ENCODE results near the gene PRG2.

The PRG2 gene, protein sequence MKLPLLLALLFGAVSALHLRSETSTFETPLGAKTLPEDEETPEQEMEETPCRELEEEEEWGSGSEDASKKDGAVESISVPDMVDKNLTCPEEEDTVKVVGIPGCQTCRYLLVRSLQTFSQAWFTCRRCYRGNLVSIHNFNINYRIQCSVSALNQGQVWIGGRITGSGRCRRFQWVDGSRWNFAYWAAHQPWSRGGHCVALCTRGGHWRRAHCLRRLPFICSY

DNA sequence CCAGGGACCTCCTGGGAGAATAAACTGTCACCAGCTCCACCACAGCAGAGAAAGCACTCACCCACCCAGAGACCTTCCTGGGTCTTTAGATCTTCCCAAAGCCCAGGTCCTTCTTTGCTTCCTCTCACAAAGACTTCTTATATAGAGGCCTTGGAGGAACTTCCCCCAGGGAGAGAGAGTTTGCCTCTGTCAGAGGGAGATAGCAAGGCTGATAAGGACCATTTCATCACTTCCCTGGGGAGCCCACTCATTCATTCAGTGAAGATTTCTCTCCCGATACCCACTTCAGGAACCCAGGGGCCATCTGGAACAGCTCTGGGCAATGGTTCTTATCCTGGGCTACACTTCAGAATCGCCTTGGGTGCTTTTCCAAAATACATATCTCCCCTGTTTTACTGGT, at the start of gene PRG2:
TSS of gene PRG2 (minus strand) at position 116 of the 400 bp plus-strand sequence. CDS start 706 bp downstream, outside the sequence.
- no peaks in the 10 kb centered on the region for H3F3A ChIP-seq (ENCODE audit: insufficient read depth)
- no peak within 1 kb of the TSS for H3K27ac ChIP-seq (ENCODE audit: low read depth, low read length)
- no peak within 1 kb of the TSS for H3K9ac ChIP-seq (ENCODE audit: low read length)
- no peaks in the 10 kb centered on the region for H3K9me2 ChIP-seq (replicated peaks; ENCODE audit: insufficient read depth, low read length)
- no peaks in the 10 kb centered on the region for H3K79me2 ChIP-seq (ENCODE audit: insufficient read depth, low read length)
- H2AFZ ChIP-seq (ENCODE audit: low read depth, low read length, severe bottlenecking) = no peak within 1 kb of the TSS
- no peaks in the 10 kb centered on the region for H4K20me1 ChIP-seq (ENCODE audit: low read depth, low read length)
- no peaks in the 10 kb centered on the region for H3K36me3 ChIP-seq (ENCODE audit: low read length)
- no peaks in the 10 kb centered on the region for H3K9me3 ChIP-seq (ENCODE audit: insufficient read depth, low read length)
- no peak for TF ChIP-seq EZH2phosphoT487 (conservative IDR thresholded peaks at IDR 0.05; ENCODE audit: low read length)
- TF ChIP-seq, protein P1, sequence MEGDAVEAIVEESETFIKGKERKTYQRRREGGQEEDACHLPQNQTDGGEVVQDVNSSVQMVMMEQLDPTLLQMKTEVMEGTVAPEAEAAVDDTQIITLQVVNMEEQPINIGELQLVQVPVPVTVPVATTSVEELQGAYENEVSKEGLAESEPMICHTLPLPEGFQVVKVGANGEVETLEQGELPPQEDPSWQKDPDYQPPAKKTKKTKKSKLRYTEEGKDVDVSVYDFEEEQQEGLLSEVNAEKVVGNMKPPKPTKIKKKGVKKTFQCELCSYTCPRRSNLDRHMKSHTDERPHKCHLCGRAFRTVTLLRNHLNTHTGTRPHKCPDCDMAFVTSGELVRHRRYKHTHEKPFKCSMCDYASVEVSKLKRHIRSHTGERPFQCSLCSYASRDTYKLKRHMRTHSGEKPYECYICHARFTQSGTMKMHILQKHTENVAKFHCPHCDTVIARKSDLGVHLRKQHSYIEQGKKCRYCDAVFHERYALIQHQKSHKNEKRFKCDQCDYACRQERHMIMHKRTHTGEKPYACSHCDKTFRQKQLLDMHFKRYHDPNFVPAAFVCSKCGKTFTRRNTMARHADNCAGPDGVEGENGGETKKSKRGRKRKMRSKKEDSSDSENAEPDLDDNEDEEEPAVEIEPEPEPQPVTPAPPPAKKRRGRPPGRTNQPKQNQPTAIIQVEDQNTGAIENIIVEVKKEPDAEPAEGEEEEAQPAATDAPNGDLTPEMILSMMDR (IDR thresholded peaks at IDR 0.05; ENCODE audit: insufficient read depth, low read length, poor library complexity, severe bottlenecking) = no peak
- H3K27me3 ChIP-seq (ENCODE audit: low read length) = no peaks in the 10 kb centered on the region
- no peak within 1 kb of the TSS for H3K4me2 ChIP-seq (ENCODE audit: low read depth, low read length, poor library complexity, severe bottlenecking)
- H3K4me3 ChIP-seq (ENCODE audit: insufficient read depth, low read length, poor library complexity, severe bottlenecking) = no peak within 1 kb of the TSS

DNA sequence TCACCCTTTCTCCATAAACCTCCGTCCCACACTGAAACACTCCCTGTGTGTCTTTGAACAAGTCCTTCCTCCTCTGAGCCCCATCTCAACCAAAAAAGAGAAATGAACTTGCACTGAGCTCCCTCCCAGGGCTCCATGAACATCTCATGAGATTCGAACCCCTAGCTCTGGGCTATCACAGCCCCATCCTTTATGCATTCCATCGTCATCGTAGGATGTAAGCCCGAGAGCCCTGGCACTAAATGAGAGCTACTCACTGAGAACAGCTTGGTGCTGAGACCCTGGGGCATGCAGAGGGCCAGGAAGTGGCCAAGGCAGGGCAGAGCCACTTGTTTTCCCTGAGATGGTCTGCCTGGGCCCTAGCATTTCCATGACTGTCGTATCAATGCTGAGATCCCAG, 49.3 kb upstream of the PRG2 start:
- Histone ChIP-seq H3K9me3 (ENCODE audit: insufficient read depth, low read length) (no peaks in the 10 kb centered on the region), H3K27ac (ENCODE audit: low read depth, low read length) (no peak overlapping the region)

DNA sequence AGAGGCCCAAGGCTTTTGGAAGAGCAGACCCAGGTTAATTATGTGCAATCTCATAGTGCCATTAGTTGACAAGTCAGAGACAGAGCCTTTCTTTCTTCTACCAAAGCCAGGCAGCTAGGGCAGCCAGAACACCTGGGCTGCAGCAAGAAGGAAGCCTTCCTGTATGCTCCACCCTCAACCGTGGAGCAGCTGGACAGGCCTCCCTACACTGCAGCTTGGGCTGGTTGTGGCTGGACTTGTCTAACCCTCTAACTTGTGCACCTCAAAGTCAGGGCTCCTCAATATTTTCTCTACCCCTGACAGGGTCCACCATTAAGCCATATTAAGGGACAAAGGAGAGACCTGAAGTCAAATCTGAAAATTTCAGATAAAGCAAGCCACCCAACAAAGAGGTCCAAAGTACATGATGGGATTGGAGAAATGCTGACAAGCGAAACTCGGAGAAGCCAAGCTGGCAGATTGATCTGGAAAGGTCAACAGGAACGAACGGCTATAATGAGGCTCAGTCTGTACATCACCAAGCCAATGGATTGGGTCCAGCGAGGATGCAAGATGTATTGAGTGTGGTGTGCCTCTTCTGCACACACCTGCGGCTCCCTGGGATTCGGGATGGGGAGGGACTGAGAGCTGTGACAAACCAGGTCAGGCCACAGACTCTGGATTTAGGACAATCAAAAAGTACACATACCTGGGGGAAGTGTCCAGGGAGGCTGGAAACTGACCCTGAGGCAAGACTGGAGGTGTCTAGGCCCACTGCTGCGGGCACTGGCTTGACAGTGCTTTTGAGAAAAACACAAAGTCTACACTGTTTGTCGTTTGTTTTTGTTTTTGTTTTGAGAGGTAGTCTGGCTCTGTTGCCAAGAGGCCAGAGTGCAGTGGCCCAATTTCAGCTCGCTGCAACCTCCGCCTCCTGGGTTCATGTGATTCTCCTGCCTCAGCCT, 48.2 kb upstream of the PRG2 start:
- no peak overlapping the region for H3K27ac ChIP-seq (ENCODE audit: low read depth, low read length)
- H3K4me3 ChIP-seq (ENCODE audit: insufficient read depth, low read length, poor library complexity, severe bottlenecking) = no peak overlapping the region
- no peaks in the 10 kb centered on the region for H3K79me2 ChIP-seq (ENCODE audit: insufficient read depth, low read length)
- H4K20me1 ChIP-seq (ENCODE audit: low read depth, low read length) = no peaks in the 10 kb centered on the region
- H3K27me3 ChIP-seq (ENCODE audit: low read length) = no peaks in the 10 kb centered on the region
- TF ChIP-seq EZH2phosphoT487 (conservative IDR thresholded peaks at IDR 0.05; ENCODE audit: low read length) = no peak
- TF ChIP-seq, protein P1 (IDR thresholded peaks at IDR 0.05; ENCODE audit: insufficient read depth, low read length, poor library complexity, severe bottlenecking) = no peak
- no peak overlapping the region for H3K4me2 ChIP-seq (ENCODE audit: low read depth, low read length, poor library complexity, severe bottlenecking)
- no peaks in the 10 kb centered on the region for H3K9me2 ChIP-seq (replicated peaks; ENCODE audit: insufficient read depth, low read length)
- no peaks in the 10 kb centered on the region for H3K9me3 ChIP-seq (ENCODE audit: insufficient read depth, low read length)
- H3K9ac ChIP-seq (ENCODE audit: low read length) = no peak overlapping the region
- no peaks in the 10 kb centered on the region for H3F3A ChIP-seq (ENCODE audit: insufficient read depth)
- no peaks in the 10 kb centered on the region for H3K36me3 ChIP-seq (ENCODE audit: low read length)
- no peak overlapping the region for H2AFZ ChIP-seq (ENCODE audit: low read depth, low read length, severe bottlenecking)

More for the DNA sequence above, 49.3 kb upstream of the PRG2 start:
- H3K9ac ChIP-seq (ENCODE audit: low read length) = no peak overlapping the region
- no peaks in the 10 kb centered on the region for H3K9me2 ChIP-seq (replicated peaks; ENCODE audit: insufficient read depth, low read length)
- no peaks in the 10 kb centered on the region for H3K79me2 ChIP-seq (ENCODE audit: insufficient read depth, low read length)
- no peaks in the 10 kb centered on the region for H3F3A ChIP-seq (ENCODE audit: insufficient read depth)
- no peaks in the 10 kb centered on the region for H3K36me3 ChIP-seq (ENCODE audit: low read length)
- no peak overlapping the region for H2AFZ ChIP-seq (ENCODE audit: low read depth, low read length, severe bottlenecking)
- H3K4me3 ChIP-seq (ENCODE audit: insufficient read depth, low read length, poor library complexity, severe bottlenecking) = no peak overlapping the region
- no peaks in the 10 kb centered on the region for H3K27me3 ChIP-seq (ENCODE audit: low read length)
- H3K4me2 ChIP-seq (ENCODE audit: low read depth, low read length, poor library complexity, severe bottlenecking) = no peak overlapping the region
- TF ChIP-seq, protein P1 (IDR thresholded peaks at IDR 0.05; ENCODE audit: insufficient read depth, low read length, poor library complexity, severe bottlenecking) = no peak
- no peak for TF ChIP-seq EZH2phosphoT487 (conservative IDR thresholded peaks at IDR 0.05; ENCODE audit: low read length)
- no peaks in the 10 kb centered on the region for H4K20me1 ChIP-seq (ENCODE audit: low read depth, low read length)
